ENCODE results near the gene C11orf54. TPM values are rescaled to one million over a fixed set of nuclear protein-coding genes. Genes with fewer than 3 reads are reported as not detected.

C11orf54 gene
- total RNA-seq, 4 donors from 2014 or later, result 23.4 to 43.1 (median 37.1) TPM

Small RNA genes within 50 kb of the gene (small RNA-seq; reads per million reads assigned to genes)
- gene RF00019 (not detected), gene RF00493 (34.4 reads per million, percentile 94 among the genes with 10 or more reads in this experiment), gene SCARNA9 (not detected), gene SNORA1 (not detected), gene SNORA18 (not detected), gene SNORA25 (not detected), gene SNORA32 (not detected), gene SNORA40 (not detected), gene SNORA8 (not detected), gene SNORD5 (not detected), gene SNORD6 (787 reads per million, percentile 98 among the genes with 10 or more reads in this experiment)

Other genes with a start within 250 kb of the C11orf54 start
- 10 to 100 TPM in 2 of 4 donors, 1 to 10 TPM in 2; 3.7 to 13.8 (median 7.6) TPM for gene SMCO4, start 198.3 kb upstream of the C11orf54 start, total RNA-seq
- gene CEP295, start 80.0 kb upstream of the C11orf54 start, total RNA-seq, result 10 to 100 TPM; 10.1 to 25.1 (median 19.5) TPM
- 100 to 1,000 TPM; 106 to 166 (median 127) TPM for gene TAF1D, start 177 bp upstream of the C11orf54 start, total RNA-seq
- 10 to 100 TPM; 18.6 to 40.8 (median 37.2) TPM for gene MED17, start 42.6 kb downstream of the C11orf54 start, total RNA-seq
- gene VSTM5, start 108.9 kb downstream of the C11orf54 start, total RNA-seq, result 1 to 10 TPM in 3 of 4 donors, under 1 TPM in 1; 0.90 to 8.2 (median 2.7) TPM

All from tibial nerve (tissue), 4 donors.